DOHH2 (cell line): ENCODE measurements around the gene NOXA1.

Experiments
- H3F3A ChIP-seq: fragments of 200-600 bp; sonication (generic), shearing (Covaris generic); 2 replicates; pipeline ENCODE4 v1.6.0; 2016; ENCODE audit warnings: antibody characterized with exemption, mild to moderate bottlenecking; ENCODE audit not compliant: control insufficient read depth, insufficient read depth
- H3K27ac ChIP-seq: fragments of 200-600 bp; sonication (generic); 2 replicates; pipeline ENCODE4 v1.5.1; 2014; ENCODE audit warnings: low read depth, mild to moderate bottlenecking, low read length, moderate library complexity
- H3K27me3 ChIP-seq: fragments of 200-600 bp; sonication (generic); 2 replicates; pipeline ENCODE4 v1.6.1; 2014; ENCODE audit warnings: mild to moderate bottlenecking, low read length, mixed read lengths; ENCODE audit not compliant: control insufficient read depth
- H3K36me3 ChIP-seq: fragments of 200-600 bp; sonication (generic); 2 replicates; pipeline ENCODE4 v1.6.1; 2014; ENCODE audit warnings: mild to moderate bottlenecking, low read length, moderate library complexity, mixed read lengths; ENCODE audit not compliant: control insufficient read depth
- H3K4me1 ChIP-seq: fragments of 200-600 bp; sonication (generic); 2 replicates; pipeline ENCODE4 v1.6.1; 2014; ENCODE audit warnings: mild to moderate bottlenecking, low read length, mixed read lengths; ENCODE audit not compliant: control insufficient read depth
- H3K4me2 ChIP-seq: fragments of 200-600 bp; sonication (generic); 2 replicates; pipeline ENCODE4 v1.6.0; 2014; ENCODE audit warnings: mild to moderate bottlenecking, low read length, moderate library complexity
- H3K4me3 ChIP-seq: fragments of 200-600 bp; sonication (generic); 2 replicates; pipeline ENCODE4 v1.5.1; 2014; ENCODE audit warnings: mild to moderate bottlenecking, low read length, mixed read lengths
- H3K79me2 ChIP-seq: fragments of 200-600 bp; sonication (generic); 2 replicates; pipeline ENCODE4 v1.6.1; 2014; ENCODE audit warnings: mild to moderate bottlenecking, low read length, mixed read lengths; ENCODE audit not compliant: control insufficient read depth
- H3K9me2 ChIP-seq: fragments of 200-600 bp; sonication (generic); replicated peaks from 2 replicates; pipeline ENCODE4 v1.6.1; 2014; ENCODE audit warnings: mild to moderate bottlenecking, low read length, mixed read lengths; ENCODE audit not compliant: control insufficient read depth
- H3K9me3 ChIP-seq: fragments of 200-600 bp; sonication (generic); 2 replicates; pipeline ENCODE4 v1.6.1; 2014; ENCODE audit warnings: antibody characterized with exemption, low read length, mixed read lengths; ENCODE audit not compliant: control insufficient read depth, insufficient read depth
- H4K20me1 ChIP-seq: fragments of 200-600 bp; sonication (generic); 2 replicates; pipeline ENCODE4 v1.6.0; 2014; ENCODE audit warnings: low read depth, mild to moderate bottlenecking, antibody characterized with exemption, low read length, moderate library complexity; ENCODE audit not compliant: control insufficient read depth, insufficient read depth
- EZH2phosphoT487 ChIP-seq: fragments of 200-600 bp; sonication (generic); IDR thresholded peaks from 2 replicates; pipeline ENCODE4 v1.6.1; 2017; ENCODE audit warnings: borderline replicate concordance, mild to moderate bottlenecking, antibody characterized with exemption, low read length, moderate library complexity, mixed read lengths
- TF ChIP-seq, protein P1 (sequence below): fragments of 200-600 bp; sonication (generic); IDR thresholded peaks from one replicate; pipeline ENCODE4 v1.5.1; 2014; ENCODE audit warnings: antibody characterized with exemption, mild to moderate bottlenecking, low read depth, low read length; ENCODE audit not compliant: poor library complexity, severe bottlenecking

The NOXA1 gene

DNA sequence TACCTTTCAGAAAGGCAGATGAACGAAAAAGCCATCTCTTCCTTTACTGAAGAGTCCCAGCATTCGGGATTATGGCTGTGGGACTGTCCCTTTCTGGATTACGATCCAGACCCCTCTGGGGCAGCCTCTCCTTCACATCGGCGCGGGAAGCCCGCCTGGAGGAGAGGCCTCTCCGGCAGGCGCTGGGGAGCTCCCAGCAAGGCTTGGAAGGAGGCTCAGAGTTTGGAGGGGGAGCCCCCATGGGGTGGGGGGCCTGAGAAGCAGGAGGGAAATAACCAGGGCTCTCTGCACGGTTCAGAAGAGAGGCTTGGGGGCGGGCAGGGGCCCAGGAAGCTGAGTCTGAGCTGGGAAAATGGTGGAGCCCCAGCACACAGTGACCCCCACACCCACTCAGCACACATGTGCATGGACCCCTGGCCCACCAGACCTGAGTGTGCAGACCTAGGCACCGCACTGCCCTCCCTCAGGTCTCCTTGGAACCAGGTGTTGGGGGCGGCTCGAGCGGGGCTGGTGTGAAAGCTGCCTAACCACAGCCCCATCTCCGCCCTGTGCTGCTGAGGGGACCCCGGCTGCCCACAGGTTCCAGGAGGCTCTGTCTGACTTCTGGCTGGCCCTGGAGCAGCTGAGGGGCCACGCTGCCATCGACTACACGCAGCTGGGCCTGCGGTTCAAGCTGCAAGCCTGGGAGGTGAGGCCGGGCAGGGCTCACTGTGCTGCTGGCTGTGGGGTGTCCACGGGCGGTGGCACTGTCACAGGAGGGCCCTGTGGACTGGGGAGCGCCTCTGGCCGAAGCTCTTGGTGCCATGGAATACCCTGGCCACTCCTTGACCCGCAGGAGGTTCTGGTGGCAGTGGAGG is 4.5 kb downstream of the NOXA1 start:
- peaks cover 9% of the 10 kb centered on the region for H3K36me3 ChIP-seq
- H3K9me3 ChIP-seq: no peaks in the 10 kb centered on the region
- H3K4me2 ChIP-seq: peak overlapping the region; percentile 62
- peak overlapping the region; percentile 35 for H3K4me3 ChIP-seq
- TF ChIP-seq, protein P1, sequence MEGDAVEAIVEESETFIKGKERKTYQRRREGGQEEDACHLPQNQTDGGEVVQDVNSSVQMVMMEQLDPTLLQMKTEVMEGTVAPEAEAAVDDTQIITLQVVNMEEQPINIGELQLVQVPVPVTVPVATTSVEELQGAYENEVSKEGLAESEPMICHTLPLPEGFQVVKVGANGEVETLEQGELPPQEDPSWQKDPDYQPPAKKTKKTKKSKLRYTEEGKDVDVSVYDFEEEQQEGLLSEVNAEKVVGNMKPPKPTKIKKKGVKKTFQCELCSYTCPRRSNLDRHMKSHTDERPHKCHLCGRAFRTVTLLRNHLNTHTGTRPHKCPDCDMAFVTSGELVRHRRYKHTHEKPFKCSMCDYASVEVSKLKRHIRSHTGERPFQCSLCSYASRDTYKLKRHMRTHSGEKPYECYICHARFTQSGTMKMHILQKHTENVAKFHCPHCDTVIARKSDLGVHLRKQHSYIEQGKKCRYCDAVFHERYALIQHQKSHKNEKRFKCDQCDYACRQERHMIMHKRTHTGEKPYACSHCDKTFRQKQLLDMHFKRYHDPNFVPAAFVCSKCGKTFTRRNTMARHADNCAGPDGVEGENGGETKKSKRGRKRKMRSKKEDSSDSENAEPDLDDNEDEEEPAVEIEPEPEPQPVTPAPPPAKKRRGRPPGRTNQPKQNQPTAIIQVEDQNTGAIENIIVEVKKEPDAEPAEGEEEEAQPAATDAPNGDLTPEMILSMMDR: peak; percentile 41
- no peak for TF ChIP-seq EZH2phosphoT487
- peaks cover 80% of the 10 kb centered on the region for H3K4me1 ChIP-seq
- H3K27me3 ChIP-seq: no peaks in the 10 kb centered on the region
- H3K79me2 ChIP-seq: peaks cover 16% of the 10 kb centered on the region
- H3K27ac ChIP-seq: peak overlapping the region; percentile 69
- no peaks in the 10 kb centered on the region for H3K9me2 ChIP-seq
- no peaks in the 10 kb centered on the region for H4K20me1 ChIP-seq
- peaks cover 28% of the 10 kb centered on the region for H3F3A ChIP-seq

- H4K20me1 ChIP-seq: no peaks in the 10 kb centered on the region
- H3K9me2 ChIP-seq: no peaks in the 10 kb centered on the region
- peaks cover 9% of the 10 kb centered on the region for H3K36me3 ChIP-seq
- H3K79me2 ChIP-seq: peaks cover 15% of the 10 kb centered on the region
- peaks cover 28% of the 10 kb centered on the region for H3F3A ChIP-seq
- peak overlapping the region; percentile 35 for H3K4me3 ChIP-seq
- H3K27ac ChIP-seq: peak overlapping the region; percentile 69
- no peaks in the 10 kb centered on the region for H3K9me3 ChIP-seq
- TF ChIP-seq, protein P1: no peak
- no peak for TF ChIP-seq EZH2phosphoT487
- H3K4me1 ChIP-seq: peaks cover 80% of the 10 kb centered on the region
- no peaks in the 10 kb centered on the region for H3K27me3 ChIP-seq
- H3K4me2 ChIP-seq: peak overlapping the region; percentile 62
Observed at GRCh38 chr9:137428311-137428630, 5.1 kb downstream of the NOXA1 start.

- Histone ChIP-seq H4K20me1 (no peaks in the 10 kb centered on the region), H3K4me1 (peaks cover 77% of the 10 kb centered on the region), H3K27me3 (no peaks in the 10 kb centered on the region), H3K9me3 (no peaks in the 10 kb centered on the region), H3K4me2 (peak overlapping the region; percentile 93), H3K9me2 (no peaks in the 10 kb centered on the region), H3K27ac (peak overlapping the region; percentile 74), H3K36me3 (peaks cover 9% of the 10 kb centered on the region), H3F3A (peaks cover 28% of the 10 kb centered on the region), H3K79me2 (peaks cover 8% of the 10 kb centered on the region), H3K4me3 (peak overlapping the region; percentile 73)
- TF ChIP-seq EZH2phosphoT487: no peak
- TF ChIP-seq, protein P1: no peak
Observed at GRCh38 chr9:137428841-137429545, 5.8 kb downstream of the NOXA1 start.
